HG03354 (cell line): ENCODE results near the gene PPARG.

Experiments
- ATAC-seq: cut with Tn5 transposase; IDR thresholded peaks from one replicate; pipeline ENCODE4 v1.9.1; 2021; ENCODE audit warnings: mild to moderate bottlenecking; ENCODE audit not compliant: unreplicated experiment, poor library complexity, severe bottlenecking

Gene PPARG

GRCh38 chr3:12338595-12339546, 50.0 kb downstream of the PPARG start:
- no peak for ATAC-seq

GRCh38 chr3:12339701-12340480, 51.0 kb downstream of the PPARG start:
- no peak for ATAC-seq

- no peak for ATAC-seq
Observed at GRCh38 chr3:12340506-12340905, 51.6 kb downstream of the PPARG start.

- no peak for ATAC-seq
Observed at GRCh38 chr3:12342151-12342550, 53.3 kb downstream of the PPARG start.

GRCh38 chr3:12343047-12343501, 54.2 kb downstream of the PPARG start:
- ATAC-seq: no peak

- ATAC-seq: no peak
Observed at GRCh38 chr3:12345141-12345561, 56.3 kb downstream of the PPARG start.

GRCh38 chr3:12345584-12346494, 57.0 kb downstream of the PPARG start:
- ATAC-seq: no peak

GRCh38 chr3:12347301-12347700, 58.4 kb downstream of the PPARG start:
- no peak for ATAC-seq

- no peak for ATAC-seq
Observed at GRCh38 chr3:12349895-12350811, 61.3 kb downstream of the PPARG start.

GRCh38 chr3:12351145-12351544, 62.3 kb downstream of the PPARG start:
- no peak for ATAC-seq

GRCh38 chr3:12352253-12352652, 63.4 kb downstream of the PPARG start:
- ATAC-seq: no peak

- no peak for ATAC-seq
Observed at GRCh38 chr3:12352755-12353154, 63.9 kb downstream of the PPARG start.

- ATAC-seq: no peak
Observed at GRCh38 chr3:12353796-12354525, 65.1 kb downstream of the PPARG start.

- ATAC-seq: no peak
Observed at GRCh38 chr3:12356175-12356574, 67.3 kb downstream of the PPARG start.

GRCh38 chr3:12356996-12357395, 68.1 kb downstream of the PPARG start:
- ATAC-seq: no peak

- ATAC-seq: no peak
Observed at GRCh38 chr3:12357456-12357855, 68.6 kb downstream of the PPARG start.

- ATAC-seq: no peak
Observed at GRCh38 chr3:12363397-12364195, 74.7 kb downstream of the PPARG start.
